ENCODE measurements around the gene ACSBG1.

Gene ACSBG1

GRCh38 chr15:78203346-78204225 lies 30.8 kb downstream of the ACSBG1 start:
- DNase-seq (ENCODE audit: low spot score), result no peak

GRCh38 chr15:78201281-78202190 lies 32.8 kb downstream of the ACSBG1 start:
- DNase-seq (ENCODE audit: low spot score), result no peak

- DNase-seq (ENCODE audit: low spot score), result no peak
Observed at GRCh38 chr15:78200276-78200930, 34.0 kb downstream of the ACSBG1 start.

- DNase-seq (ENCODE audit: low spot score), result no peak
Observed at GRCh38 chr15:78197632-78198031, 36.7 kb downstream of the ACSBG1 start.

- peak; percentile 41 for DNase-seq (ENCODE audit: low spot score)
Observed at GRCh38 chr15:78195735-78196201, 38.6 kb downstream of the ACSBG1 start.

GRCh38 chr15:78194568-78194925 lies 39.8 kb downstream of the ACSBG1 start:
- DNase-seq (ENCODE audit: low spot score), result no peak

- DNase-seq (ENCODE audit: low spot score), result no peak
Observed at GRCh38 chr15:78193731-78194567, 40.4 kb downstream of the ACSBG1 start.

- DNase-seq (ENCODE audit: low spot score), result no peak
Observed at GRCh38 chr15:78192826-78193594, 41.4 kb downstream of the ACSBG1 start.

GRCh38 chr15:78182821-78183220 lies 51.5 kb downstream of the ACSBG1 start:
- no peak for DNase-seq (ENCODE audit: low spot score)

GRCh38 chr15:78182336-78182700 lies 52.0 kb downstream of the ACSBG1 start:
- DNase-seq (ENCODE audit: low spot score), result no peak

GRCh38 chr15:78179906-78180305 lies 54.5 kb downstream of the ACSBG1 start:
- DNase-seq (ENCODE audit: low spot score), result no peak

GRCh38 chr15:78179286-78179840 lies 55.0 kb downstream of the ACSBG1 start:
- no peak for DNase-seq (ENCODE audit: low spot score)

GRCh38 chr15:78178064-78178463 lies 56.3 kb downstream of the ACSBG1 start:
- no peak for DNase-seq (ENCODE audit: low spot score)

GRCh38 chr15:78177447-78177873 lies 56.9 kb downstream of the ACSBG1 start:
- DNase-seq (ENCODE audit: low spot score), result peak; percentile 31

GRCh38 chr15:78175330-78175729 lies 59.0 kb downstream of the ACSBG1 start:
- no peak for DNase-seq (ENCODE audit: low spot score)

GRCh38 chr15:78174401-78174800 lies 60.0 kb downstream of the ACSBG1 start:
- no peak for DNase-seq (ENCODE audit: low spot score)

GRCh38 chr15:78171864-78172472 lies 62.4 kb downstream of the ACSBG1 start:
- no peak for DNase-seq (ENCODE audit: low spot score)

- no peak for DNase-seq (ENCODE audit: low spot score)
Observed at GRCh38 chr15:78170848-78171773, 63.3 kb downstream of the ACSBG1 start.

- no peak for DNase-seq (ENCODE audit: low spot score)
Observed at GRCh38 chr15:78168608-78169007, 65.8 kb downstream of the ACSBG1 start.

Data from cerebellar cortex (tissue), 1 donor.